GM19043 (cell line): ENCODE data around the gene GGTLC2.
"Not testable (repeated sequence)": the region's sequence is repeated elsewhere in the genome, so short reads cannot be mapped to it uniquely, and the experiment has no call there.

Source experiments
- ATAC-seq: cut with Tn5 transposase; IDR thresholded peaks from one replicate; pipeline ENCODE4 v1.9.1; 2021; ENCODE audit warnings: low read depth; ENCODE audit not compliant: unreplicated experiment

The GGTLC2 gene

GRCh38 chr22:22667966-22668880 lies 23.8 kb downstream of the GGTLC2 start:
- no peak for ATAC-seq

GRCh38 chr22:22669093-22669492 lies 24.7 kb downstream of the GGTLC2 start:
- no peak for ATAC-seq

- ATAC-seq = no peak
Measured at GRCh38 chr22:22670076-22670795, 25.8 kb downstream of the GGTLC2 start.

GRCh38 chr22:22671506-22671905 lies 27.1 kb downstream of the GGTLC2 start:
- ATAC-seq = no peak

- no peak for ATAC-seq
Measured at GRCh38 chr22:22673099-22673498, 28.7 kb downstream of the GGTLC2 start.

GRCh38 chr22:22673628-22674027 lies 29.2 kb downstream of the GGTLC2 start:
- ATAC-seq = no peak

GRCh38 chr22:22674467-22674866 lies 30.1 kb downstream of the GGTLC2 start:
- no peak for ATAC-seq

GRCh38 chr22:22678970-22679369 lies 34.6 kb downstream of the GGTLC2 start:
- no peak for ATAC-seq

- no peak for ATAC-seq
Measured at GRCh38 chr22:22680396-22680795, 36.0 kb downstream of the GGTLC2 start.

GRCh38 chr22:22681221-22681739 lies 36.9 kb downstream of the GGTLC2 start:
- no peak for ATAC-seq

- ATAC-seq = no peak
Measured at GRCh38 chr22:22682196-22682595, 37.8 kb downstream of the GGTLC2 start.

- ATAC-seq = no peak
Measured at GRCh38 chr22:22682807-22683667, 38.6 kb downstream of the GGTLC2 start.

- ATAC-seq = no peak
Measured at GRCh38 chr22:22683668-22684361, 39.4 kb downstream of the GGTLC2 start.

GRCh38 chr22:22684580-22685561 lies 40.5 kb downstream of the GGTLC2 start:
- no peak for ATAC-seq

- ATAC-seq = no peak
Measured at GRCh38 chr22:22685586-22685985, 41.2 kb downstream of the GGTLC2 start.

GRCh38 chr22:22686202-22687115 lies 42.0 kb downstream of the GGTLC2 start:
- not testable (repeated sequence) for ATAC-seq

GRCh38 chr22:22687638-22688500 lies 43.5 kb downstream of the GGTLC2 start:
- no peak for ATAC-seq
